H1 (cell line): ENCODE data around the gene ST7L. TPM values are rescaled to one million over a fixed set of nuclear protein-coding genes. Genes with fewer than 3 reads are reported as not detected.
A peak's percentile ranks its signal among the peaks of the same experiment; 100 is the strongest.

Source experiments
- CTCF ChIA-PET: fragments of 300-600 bp; sonication (Branson Sonifier 250); formaldehyde crosslinking; loops from one replicate; lab custom pipeline; 2021; ENCODE audit not compliant: partially characterized antibody; lab: Charles Lee
- POLR2A ChIA-PET: fragments of 300-600 bp; sonication (Branson Sonifier 250); formaldehyde crosslinking; loops from one replicate; lab custom pipeline; 2021; ENCODE audit warnings: inconsistent platforms; ENCODE audit not compliant: partially characterized antibody; lab: Charles Lee
- DNase-seq, 2 experiments: peaks; one replicate each; pipeline versions ENCODE4 v3.0.0 to v3.0.0-alpha.2; 2010 to 2022; ENCODE audit warnings: low spot score in 2 of 2, low read depth in 1 of 2, mixed read lengths in 1 of 2
- FAIRE-seq: peaks from 2 replicates; lab custom pipeline; 2011; peaks lifted over from hg19 to GRCh38; lab: Jason Lieb, UNC
- H2AFZ ChIP-seq: 2 replicates; pipeline ENCODE4 v1.8.1; 2012; ENCODE audit warnings: low read length, inconsistent platforms
- H2AK5ac ChIP-seq: 2 replicates; pipeline ENCODE4 v1.6.1; 2013; ENCODE audit warnings: low read depth, low read length
- H2BK120ac ChIP-seq: replicated peaks from 2 replicates; pipeline ENCODE3; 2013; ENCODE audit warnings: low read depth, low read length, inconsistent platforms
- H2BK12ac ChIP-seq: 2 replicates; pipeline ENCODE4 v1.6.1; 2013; ENCODE audit warnings: low read depth, low read length
- H2BK15ac ChIP-seq: 2 replicates; pipeline ENCODE4 v1.6.1; 2013; ENCODE audit warnings: low read length
- H2BK20ac ChIP-seq: 2 replicates; pipeline ENCODE4 v1.6.1; 2013; ENCODE audit warnings: low read length
- H2BK5ac ChIP-seq: 2 replicates; pipeline ENCODE4 v1.6.1; 2013; ENCODE audit warnings: low read depth, low read length
- H3K14ac ChIP-seq: 2 replicates; pipeline ENCODE4 v1.6.1; 2013; ENCODE audit warnings: inconsistent platforms; ENCODE audit not compliant: insufficient read length
- H3K18ac ChIP-seq: 2 replicates; pipeline ENCODE4 v1.6.1; 2013; ENCODE audit warnings: low read length; ENCODE audit errors: extremely low read depth
- H3K23ac ChIP-seq: 2 replicates; pipeline ENCODE4 v1.6.1; 2013; ENCODE audit warnings: inconsistent platforms; ENCODE audit not compliant: insufficient read length
- H3K23me2 ChIP-seq: 2 replicates; pipeline ENCODE4 v1.6.1; 2013; ENCODE audit warnings: low read depth, low read length
- H3K27ac ChIP-seq: 2 replicates; pipeline ENCODE4 v1.6.1; 2011; ENCODE audit warnings: low read depth, low read length, inconsistent platforms
- H3K27me3 ChIP-seq, 4 experiments: replicated peaks in 1 of 4; 1 replicate in 1 of 4; 2 replicates in 3 of 4; pipeline versions ENCODE4 v1.6.1 to v1.8.1; 2011 to 2013; ENCODE audit warnings: low read length in 3 of 4, mild to moderate bottlenecking in 3 of 4, inconsistent platforms in 2 of 4, mixed read lengths in 2 of 4, moderate library complexity in 1 of 4; ENCODE audit not compliant: control insufficient read depth in 3 of 4, insufficient read depth in 3 of 4; ENCODE audit errors: extremely low read depth in 1 of 4
- H3K36me3 ChIP-seq, 4 experiments: 2 replicates each; pipeline versions ENCODE4 v1.6.1 to v1.8.1; 2011 to 2013; ENCODE audit warnings: mild to moderate bottlenecking in 4 of 4, low read length in 3 of 4, moderate library complexity in 2 of 4, control low read depth in 1 of 4, inconsistent platforms in 1 of 4; ENCODE audit not compliant: insufficient read depth in 4 of 4, control insufficient read depth in 2 of 4
- H3K4ac ChIP-seq: replicated peaks from 2 replicates; pipeline ENCODE3; 2013; ENCODE audit warnings: low read length, low read depth, mixed read lengths, inconsistent platforms; ENCODE audit not compliant: insufficient read length
- H3K4me1 ChIP-seq, 4 experiments: replicated peaks in 1 of 4; 1 replicate in 1 of 4; 2 replicates in 3 of 4; pipeline versions ENCODE4 v1.6.1 to v1.8.1; 2011 to 2013; ENCODE audit warnings: low read length in 3 of 4, inconsistent platforms in 2 of 4, mixed read lengths in 1 of 4; ENCODE audit not compliant: insufficient read depth in 4 of 4, control insufficient read depth in 3 of 4
- H3K4me2 ChIP-seq, 2 experiments: 2 replicates each; pipeline versions ENCODE4 v1.6.1 to v1.8.1; 2011 to 2013; ENCODE audit warnings: low read depth in 2 of 2, low read length in 2 of 2, control low read depth in 1 of 2, inconsistent platforms in 1 of 2, mild to moderate bottlenecking in 1 of 2; ENCODE audit not compliant: insufficient read depth in 1 of 2
- H3K4me3 ChIP-seq, 4 experiments: fragments of 200-600, 300-600 bp in 1 of 4; sonication (generic), shearing (Covaris generic), sonication (Bioruptor Twin) in 1 of 4; 2 replicates each; pipeline versions ENCODE4 v1.5.1 to v1.8.1; 2011 to 2016; ENCODE audit warnings: low read length in 4 of 4, low read depth in 3 of 4, control low read depth in 2 of 4, inconsistent platforms in 2 of 4, mild to moderate bottlenecking in 2 of 4, mixed read lengths in 1 of 4, moderate library complexity in 1 of 4; ENCODE audit not compliant: insufficient read depth in 2 of 4; ENCODE audit errors: extremely low read depth in 1 of 4
- H3K56ac ChIP-seq: replicated peaks from 2 replicates; pipeline ENCODE3; 2013; ENCODE audit warnings: low read depth, mild to moderate bottlenecking, mixed read lengths, low read length, inconsistent platforms; ENCODE audit not compliant: insufficient read length
- H3K79me1 ChIP-seq: 2 replicates; pipeline ENCODE4 v1.6.1; 2013; ENCODE audit warnings: low read depth, low read length, control low read depth
- H3K79me2 ChIP-seq, 2 experiments: 2 replicates each; pipeline versions ENCODE4 v1.6.1 to v1.8.1; 2012 to 2013; ENCODE audit warnings: low read length in 2 of 2, mild to moderate bottlenecking in 2 of 2, inconsistent platforms in 1 of 2; ENCODE audit not compliant: insufficient read depth in 2 of 2, control insufficient read depth in 1 of 2
- H3K9ac ChIP-seq, 4 experiments: replicated peaks in 1 of 4; 1 replicate in 1 of 4; 2 replicates in 3 of 4; pipeline versions ENCODE4 v1.6.1 to v1.8.1; 2011 to 2013; ENCODE audit warnings: low read depth in 3 of 4, low read length in 3 of 4, control low read depth in 2 of 4, mild to moderate bottlenecking in 2 of 4, moderate library complexity in 2 of 4, inconsistent platforms in 1 of 4; ENCODE audit errors: extremely low read depth in 1 of 4
- H3K9me3 ChIP-seq, 2 experiments: 2 replicates each; pipeline versions ENCODE4 v1.6.1 to v1.8.1; 2012 to 2013; ENCODE audit warnings: mild to moderate bottlenecking in 2 of 2, moderate library complexity in 2 of 2, control low read depth in 1 of 2, inconsistent platforms in 1 of 2, low read depth in 1 of 2, low read length in 1 of 2, mixed read lengths in 1 of 2; ENCODE audit not compliant: insufficient read depth in 2 of 2
- H4K20me1 ChIP-seq, 2 experiments: replicated peaks in 1 of 2; 2 replicates each; pipeline versions ENCODE3 to v1.8.1; 2011 to 2013; ENCODE audit warnings: inconsistent platforms in 2 of 2, low read length in 2 of 2, mild to moderate bottlenecking in 1 of 2; ENCODE audit not compliant: insufficient read depth in 2 of 2, control insufficient read depth in 1 of 2
- H4K5ac ChIP-seq: 2 replicates; pipeline ENCODE4 v1.6.1; 2013; ENCODE audit warnings: low read length, low read depth, mixed read lengths, inconsistent platforms; ENCODE audit not compliant: insufficient read length
- H4K8ac ChIP-seq: 2 replicates; pipeline ENCODE4 v1.8.0; 2013; ENCODE audit warnings: mild to moderate bottlenecking, moderate library complexity, low read length, inconsistent platforms; ENCODE audit not compliant: insufficient read depth; ENCODE audit errors: extremely low read depth
- H4K91ac ChIP-seq: replicated peaks from 2 replicates; pipeline ENCODE3; 2013; ENCODE audit warnings: low read length, mixed read lengths, inconsistent platforms; ENCODE audit not compliant: insufficient read length
- KDM4A ChIP-seq: IDR thresholded peaks from one replicate; pipeline ENCODE4 v1.7.1; 2012; ENCODE audit warnings: low read depth, mild to moderate bottlenecking, moderate library complexity, low read length, inconsistent platforms; ENCODE audit not compliant: severe bottlenecking
- MAFK ChIP-seq: IDR thresholded peaks from 2 replicates; pipeline ENCODE4 v1.6.1; 2012; ENCODE audit warnings: low read depth, mild to moderate bottlenecking, improper control_type of control experiment, low read length
- PHF8 ChIP-seq: fragments of 200-600 bp; sonication (generic); conservative IDR thresholded peaks from 2 replicates; pipeline ENCODE4 v1.7.1; 2012; ENCODE audit warnings: low read depth, mild to moderate bottlenecking, inconsistent platforms, low read length, moderate library complexity
- POLR2AphosphoS5 ChIP-seq: IDR thresholded peaks from 2 replicates; pipeline ENCODE4 v1.6.1; 2011; ENCODE audit warnings: low read depth, low read length
- SAP30 ChIP-seq: fragments of 300-600 bp; sonication (generic); IDR thresholded peaks from 2 replicates; pipeline ENCODE4 v1.7.1; 2012; ENCODE audit warnings: low read length, moderate library complexity, mild to moderate bottlenecking, inconsistent platforms; ENCODE audit not compliant: insufficient read depth, insufficient replicate concordance
- WGBS, 2 experiments: shearing (Covaris generic) in 1 of 2; methylation state at CpG; one replicate each; pipeline versions ENCODE4 v1.1.6 to v1.1.7; 2013 to 2015; ENCODE audit warnings: low lambda C conversion rate in 2 of 2, mixed read lengths in 2 of 2, inconsistent platforms in 1 of 2, low coverage in 1 of 2, missing lambda C conversion rate in 1 of 2; ENCODE audit not compliant: insufficient replicate concordance in 2 of 2, insufficient coverage in 1 of 2, insufficient read length in 1 of 2; ENCODE audit errors: extremely low coverage in 1 of 2, missing lambda C conversion rate in 1 of 2; 5-methylcytosine and 5-hydroxymethylcytosine counted together
- long read RNA-seq, 2 experiments: library from RNA in 1 of 2; library from capped mRNA in 1 of 2; stranded (forward); transcript quantifications; one replicate each; pipeline ENCODE4 v2.0.0, GENCODE V29; 2021; ENCODE audit warnings: inconsistent platforms in 1 of 2
- polyA minus RNA-seq, 3 experiments: library from RNA; depleted of rRNA, polyadenylated mRNA; stranded (reverse); fragments of >200 nt; gene quantifications; 1 replicate in 2 of 3; 2 replicates in 1 of 3; pipeline ENCODE4 v1.2.3, GENCODE V29; 2011
- polyA plus RNA-seq, 7 experiments: library from polyadenylated mRNA; depleted of rRNA in 3 of 7; stranded (reverse) in 5 of 7; unstranded in 2 of 7; fragments of >200 nt in 5 of 7; fragments of 200-250 nt in 2 of 7; gene quantifications; 1 replicate in 5 of 7; 2 replicates in 1 of 7; 4 replicates in 1 of 7; pipeline versions ENCODE4 v1.2.1 to v1.2.3, GENCODE V29; 2011 to 2013; ENCODE audit warnings: missing spikeins in 2 of 7, mixed read lengths in 2 of 7
- total RNA-seq: library from RNA; stranded (reverse); fragmentation: NEBNext Ultra II Directional; extraction: Animal tissue kit (Norgen Biotek cat#: 25700); gene quantifications from 2 replicates; pipeline ENCODE4 v1.2.1, GENCODE V29; 2021

Gene ST7L, protein sequence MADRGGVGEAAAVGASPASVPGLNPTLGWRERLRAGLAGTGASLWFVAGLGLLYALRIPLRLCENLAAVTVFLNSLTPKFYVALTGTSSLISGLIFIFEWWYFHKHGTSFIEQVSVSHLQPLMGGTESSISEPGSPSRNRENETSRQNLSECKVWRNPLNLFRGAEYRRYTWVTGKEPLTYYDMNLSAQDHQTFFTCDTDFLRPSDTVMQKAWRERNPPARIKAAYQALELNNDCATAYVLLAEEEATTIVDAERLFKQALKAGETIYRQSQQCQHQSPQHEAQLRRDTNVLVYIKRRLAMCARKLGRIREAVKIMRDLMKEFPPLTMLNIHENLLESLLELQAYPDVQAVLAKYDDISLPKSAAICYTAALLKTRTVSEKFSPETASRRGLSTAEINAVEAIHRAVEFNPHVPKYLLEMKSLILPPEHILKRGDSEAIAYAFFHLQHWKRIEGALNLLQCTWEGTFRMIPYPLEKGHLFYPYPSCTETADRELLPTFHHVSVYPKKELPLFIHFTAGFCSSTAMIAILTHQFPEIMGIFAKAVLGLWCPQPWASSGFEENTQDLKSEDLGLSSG
- 16.2 and 18.1 TPM in 2 replicates for total RNA-seq
- polyA plus RNA-seq (2011; rRNA removed): 9.6 and 10.5 TPM in 2 replicates
- 12.7 TPM for polyA plus RNA-seq (2011; cell fraction: cytosol; rRNA removed)
- 8.0 TPM for polyA plus RNA-seq (2011; cell fraction: nucleus; rRNA removed)
- 8.1 to 16.9 TPM (median 10.3 TPM) in 4 replicates for polyA plus RNA-seq (2012, experiment 1 of 2)
- polyA plus RNA-seq (2012, experiment 2 of 2): 7.2 TPM
- 22.1 TPM for polyA plus RNA-seq (2013, experiment 1 of 2)
- 24.1 TPM for polyA plus RNA-seq (2013, experiment 2 of 2)
- 9.7 and 13.7 TPM in 2 replicates for polyA minus RNA-seq (2011; rRNA and poly(A)+ RNA removed)
- polyA minus RNA-seq (2011; cell fraction: cytosol; rRNA and poly(A)+ RNA removed): 10.3 TPM
- 24.2 TPM for polyA minus RNA-seq (2011; cell fraction: nucleus; rRNA and poly(A)+ RNA removed)
- long read RNA-seq, experiment 1, partial matches to known transcripts: 4 of 10 reads
- long read RNA-seq, experiment 1, other reads (novel, unspliced or antisense): 3 of 10 reads
- long read RNA-seq, experiment 2, full-length matches to known transcripts: 8 of 21 reads
- long read RNA-seq, experiment 2, partial matches to known transcripts: 9 of 21 reads
- long read RNA-seq, experiment 2, other reads (novel, unspliced or antisense): 4 of 21 reads

DNA sequence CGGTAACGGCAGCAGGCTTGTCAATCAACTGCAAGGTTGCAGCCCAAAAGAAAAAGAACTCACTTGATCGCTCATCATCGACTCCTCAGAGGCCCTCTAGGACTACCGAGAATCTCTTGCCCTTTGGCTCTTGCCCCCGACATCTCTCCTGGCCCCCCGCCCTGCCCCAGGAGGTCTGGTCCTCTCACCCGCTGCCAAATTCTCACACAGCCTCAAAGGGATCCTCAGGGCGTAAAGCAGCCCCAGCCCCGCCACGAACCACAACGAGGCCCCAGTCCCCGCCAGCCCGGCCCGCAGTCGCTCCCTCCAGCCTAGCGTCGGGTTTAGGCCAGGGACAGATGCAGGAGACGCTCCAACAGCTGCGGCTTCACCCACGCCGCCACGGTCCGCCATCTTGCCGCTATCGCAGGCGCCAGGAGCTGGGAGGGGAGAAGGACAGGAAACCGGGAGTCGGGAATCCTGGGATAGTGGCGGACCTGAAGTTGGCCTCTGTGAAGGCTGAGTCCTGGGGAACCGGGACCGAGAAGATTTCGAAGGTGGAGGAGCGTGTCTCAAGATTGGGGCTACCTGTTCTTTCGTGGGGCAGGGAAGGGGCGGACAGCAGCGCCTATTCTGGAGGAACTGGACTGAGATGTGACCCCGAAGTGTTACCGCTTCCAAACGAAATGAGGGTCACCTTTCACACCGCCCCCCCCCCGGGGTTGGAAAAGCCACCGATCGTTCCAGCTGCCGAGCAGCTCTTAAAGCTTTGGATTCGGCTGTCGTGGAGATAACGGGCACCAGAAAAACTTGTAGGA lies at the start of gene ST7L:
Gene ST7L, minus strand, starts transcription at position 421 of the 797 bp plus-strand sequence. Its CDS starts 28 bp downstream, at position 393.
- Histone ChIP-seq H3K79me2 (peaks cover 12 to 57% of the 10 kb centered on the region in 2 experiments), H3K23me2 (peaks cover 13% of the 10 kb centered on the region), H3K27me3 (no peaks in the 10 kb centered on the region), H3K18ac (peak within 1 kb of the TSS; percentile 84), H2AFZ (peak within 1 kb of the TSS; percentile 73), H3K36me3 (peaks cover 0 to 10% (median under 1%) of the 10 kb centered on the region in 4 experiments; a peak in 2 of 8 replicates), H2BK12ac (peak within 1 kb of the TSS; percentile 91), H3K4me3 (peak within 1 kb of the TSS; percentile 84 to 98 (median 96)), H3K23ac (no peak within 1 kb of the TSS), H4K91ac (peak within 1 kb of the TSS; percentile 92), H3K4me2 (peak within 1 kb of the TSS; percentile 75 to 79), H3K27ac (peak within 1 kb of the TSS; percentile 96), H3K4ac (peak within 1 kb of the TSS; percentile 55), H3K9ac (peak within 1 kb of the TSS; percentile 97 to 99 (median 98)), H3K14ac (peak within 1 kb of the TSS; percentile 78), H3K79me1 (no peaks in the 10 kb centered on the region; the same call in 1 of the 2 replicates), H2BK15ac (peak within 1 kb of the TSS; percentile 53), H4K5ac (peak within 1 kb of the TSS; percentile 90), H2BK5ac (peak within 1 kb of the TSS; percentile 96), H4K8ac (peak within 1 kb of the TSS; percentile 98), H3K9me3 (no peaks in the 10 kb centered on the region; a peak in 1 of 4 replicates), H2AK5ac (0 out of 2 replicates have a peak within 1 kb of the TSS, but pooled peaks have one; percentile 53), H3K4me1 (peaks cover 0 to 5% (median 0%) of the 10 kb centered on the region in 4 experiments; a peak in 2 of 7 replicates), H2BK20ac (no peak within 1 kb of the TSS), H3K56ac (peak within 1 kb of the TSS; percentile 72), H2BK120ac (peak within 1 kb of the TSS; percentile 87), H4K20me1 (peaks cover 3% of the 10 kb centered on the region in 2 experiments)
- peak in 1 of 2 experiments; percentile 76 for DNase-seq
- FAIRE-seq: no peak
- POLR2A ChIA-PET: interaction anchor here (0.6 to 4.8 kb wide), 22 partner anchors 9 to 423 kb away, joined by 3 to 34 read pairs (median 4); partner anchors contain the start of genes MOV10, RHOC and WNT2B
- WGBS, 2 experiments: 1% methylated on average over 48 of the region's 48 CpGs; no CpG with 5 or more reads in 1 of the 2 experiments
- CTCF ChIA-PET: interaction anchor here (0.6 to 2.3 kb wide), 5 partner anchors 18 to 228 kb away, joined by 3 to 13 read pairs (median 4); partner anchors contain the start of gene MOV10
- peak; percentile 62; the same call in 1 of the 2 replicates for TF ChIP-seq POLR2AphosphoS5
- TF ChIP-seq PHF8: peak; percentile 94
- peak; percentile 61 for TF ChIP-seq KDM4A
- peak; percentile 70 for TF ChIP-seq SAP30
- no peak for TF ChIP-seq MAFK
